Fibroblast of the aortic adventitia (primary cell): Measurements from ENCODE around the gene NOL4L. TPM values are rescaled to one million over a fixed set of nuclear protein-coding genes. Genes with fewer than 3 reads are reported as not detected.

Experiments
- DNase-seq: peaks from one replicate; pipeline ENCODE4 v3.0.0-alpha.2; 2010; ENCODE audit warnings: low read depth
- H3K4me3 ChIP-seq: 2 replicates; pipeline ENCODE4 v1.5.1; 2011; ENCODE audit warnings: low read depth, mild to moderate bottlenecking, control low read depth, low read length, moderate library complexity
- total RNA-seq: library from RNA; depleted of rRNA; stranded (reverse); fragments of >200 nt; gene quantifications from 2 replicates; pipeline ENCODE4 v1.2.3, GENCODE V29; 2012; ENCODE audit warnings: low replicate concordance
- TF ChIP-seq, protein P1 (sequence below): IDR thresholded peaks from 2 replicates; pipeline ENCODE4 v1.5.1; 2011; ENCODE audit warnings: mild to moderate bottlenecking, low read length, control low read depth, inconsistent platforms; ENCODE audit not compliant: insufficient read depth

NOL4L gene
- total RNA-seq, 1 donor = 4.5 TPM

DNA sequence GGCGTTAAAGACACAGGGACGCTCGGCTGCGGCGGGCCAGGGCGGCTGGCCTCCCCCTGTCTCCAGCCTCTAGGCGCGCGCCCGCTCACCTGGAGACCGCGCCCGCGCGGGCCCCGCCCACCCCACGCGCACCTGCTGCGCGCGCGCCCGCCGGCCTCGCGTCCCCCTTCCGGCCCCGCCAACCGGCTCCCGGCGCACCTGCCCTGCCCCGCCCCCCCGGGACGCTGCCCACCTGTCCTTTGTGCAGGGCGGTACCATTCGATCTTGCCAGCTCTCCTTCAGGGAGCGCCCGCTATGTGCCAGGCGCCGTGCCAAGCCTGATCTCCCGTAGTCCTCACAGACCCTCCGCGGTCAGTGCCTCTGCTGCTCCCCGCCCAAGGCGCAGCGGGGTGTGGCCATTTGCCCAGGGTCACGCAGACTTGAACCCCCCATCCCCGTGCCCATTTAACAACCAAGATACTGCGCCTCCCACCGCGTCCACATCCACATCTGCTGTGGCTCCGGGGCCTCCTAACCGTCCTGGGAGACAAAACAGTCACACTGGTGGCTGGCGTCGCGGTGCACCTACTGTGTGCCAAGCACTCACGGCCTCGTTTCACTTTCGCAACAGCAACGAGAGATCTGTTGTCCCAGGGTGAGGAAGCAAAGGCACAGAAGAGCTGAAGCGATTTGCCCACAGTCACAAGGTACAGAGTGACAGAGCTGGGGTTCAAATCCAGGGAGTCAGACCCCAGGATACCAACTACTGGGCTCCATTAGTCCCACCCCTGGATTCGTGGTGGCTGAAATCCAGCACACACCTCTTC is 48.1 kb downstream of the NOL4L start:
- peak overlapping the region; percentile 42 for H3K4me3 ChIP-seq
- TF ChIP-seq, protein P1, sequence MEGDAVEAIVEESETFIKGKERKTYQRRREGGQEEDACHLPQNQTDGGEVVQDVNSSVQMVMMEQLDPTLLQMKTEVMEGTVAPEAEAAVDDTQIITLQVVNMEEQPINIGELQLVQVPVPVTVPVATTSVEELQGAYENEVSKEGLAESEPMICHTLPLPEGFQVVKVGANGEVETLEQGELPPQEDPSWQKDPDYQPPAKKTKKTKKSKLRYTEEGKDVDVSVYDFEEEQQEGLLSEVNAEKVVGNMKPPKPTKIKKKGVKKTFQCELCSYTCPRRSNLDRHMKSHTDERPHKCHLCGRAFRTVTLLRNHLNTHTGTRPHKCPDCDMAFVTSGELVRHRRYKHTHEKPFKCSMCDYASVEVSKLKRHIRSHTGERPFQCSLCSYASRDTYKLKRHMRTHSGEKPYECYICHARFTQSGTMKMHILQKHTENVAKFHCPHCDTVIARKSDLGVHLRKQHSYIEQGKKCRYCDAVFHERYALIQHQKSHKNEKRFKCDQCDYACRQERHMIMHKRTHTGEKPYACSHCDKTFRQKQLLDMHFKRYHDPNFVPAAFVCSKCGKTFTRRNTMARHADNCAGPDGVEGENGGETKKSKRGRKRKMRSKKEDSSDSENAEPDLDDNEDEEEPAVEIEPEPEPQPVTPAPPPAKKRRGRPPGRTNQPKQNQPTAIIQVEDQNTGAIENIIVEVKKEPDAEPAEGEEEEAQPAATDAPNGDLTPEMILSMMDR = no peak
- no peak for DNase-seq

DNA sequence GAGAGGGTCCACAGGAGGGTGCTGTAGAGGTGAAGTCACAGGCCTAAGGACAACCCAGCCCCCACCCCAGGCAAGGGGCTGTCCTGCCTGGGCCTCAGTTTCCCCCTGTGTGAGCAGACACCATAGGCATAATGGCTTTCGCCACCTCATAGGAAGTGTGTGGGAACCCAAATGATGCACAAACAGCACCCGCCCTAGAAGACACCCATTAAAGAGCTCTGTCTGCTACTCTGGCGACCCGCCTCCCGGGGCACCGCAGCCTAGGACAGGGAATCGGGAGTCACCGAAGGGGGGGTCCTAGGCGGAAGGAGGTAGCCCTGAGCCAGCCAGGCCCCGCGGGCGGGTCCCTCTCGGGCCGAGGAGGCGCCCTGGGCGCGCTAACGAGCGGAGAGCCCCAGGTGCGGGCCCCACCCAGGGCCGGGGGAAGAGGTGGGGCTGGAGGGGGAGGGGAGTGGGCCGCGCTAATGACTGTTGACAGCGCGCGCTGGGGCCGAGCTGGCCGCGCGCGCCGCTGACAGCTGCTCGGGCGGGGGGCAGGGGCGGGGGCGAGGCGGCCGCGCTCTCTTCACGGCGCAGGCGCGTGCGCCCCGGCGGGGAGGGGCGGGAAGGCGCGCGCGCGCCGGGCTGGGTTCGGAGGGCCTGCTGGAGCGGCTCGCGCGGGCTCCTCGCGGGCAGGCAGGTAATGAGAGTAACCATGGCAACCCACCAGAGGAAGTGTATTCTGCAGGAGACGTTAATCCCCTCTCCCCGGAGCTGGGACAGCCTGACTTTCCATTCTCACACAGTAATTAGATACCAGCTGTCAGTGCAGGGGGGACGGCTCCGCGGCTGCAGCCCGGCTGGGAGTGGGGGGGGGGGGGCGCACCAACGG is 48.9 kb downstream of the NOL4L start:
- no peak for DNase-seq
- TF ChIP-seq, protein P1 = no peak
- H3K4me3 ChIP-seq = peak overlapping the region; percentile 58

DNA sequence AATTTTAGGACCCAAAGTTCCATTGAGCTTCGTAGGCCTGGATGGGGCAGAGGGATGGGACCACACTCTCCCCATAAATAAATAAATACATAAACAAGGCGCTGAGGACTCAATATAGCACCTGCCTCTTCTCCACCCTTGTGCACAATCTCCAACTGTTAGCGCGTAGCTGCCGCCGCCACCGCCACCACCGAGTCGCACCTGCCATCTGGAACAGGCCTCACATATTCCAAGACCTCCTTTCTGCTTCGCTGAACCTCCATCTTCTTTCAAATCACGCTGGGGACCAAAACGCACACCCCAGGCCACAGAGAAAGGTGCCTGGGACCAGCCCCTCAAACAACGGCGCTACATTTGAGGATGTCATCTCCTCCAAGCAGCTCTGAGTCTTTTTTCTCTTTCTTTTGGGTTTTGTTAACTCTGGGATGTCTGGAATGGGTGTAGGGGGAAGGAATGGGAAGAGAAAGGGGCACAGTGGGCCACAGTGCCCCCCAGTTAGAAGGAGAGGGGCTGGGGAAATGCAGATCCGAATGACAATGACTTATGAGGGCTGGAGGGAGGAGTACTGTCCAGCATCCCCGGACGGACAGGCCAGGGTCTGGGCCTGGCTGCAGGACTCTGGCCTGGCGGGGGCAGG is 49.7 kb downstream of the NOL4L start:
- H3K4me3 ChIP-seq = no peak overlapping the region
- TF ChIP-seq, protein P1 = no peak
- DNase-seq = no peak

DNA sequence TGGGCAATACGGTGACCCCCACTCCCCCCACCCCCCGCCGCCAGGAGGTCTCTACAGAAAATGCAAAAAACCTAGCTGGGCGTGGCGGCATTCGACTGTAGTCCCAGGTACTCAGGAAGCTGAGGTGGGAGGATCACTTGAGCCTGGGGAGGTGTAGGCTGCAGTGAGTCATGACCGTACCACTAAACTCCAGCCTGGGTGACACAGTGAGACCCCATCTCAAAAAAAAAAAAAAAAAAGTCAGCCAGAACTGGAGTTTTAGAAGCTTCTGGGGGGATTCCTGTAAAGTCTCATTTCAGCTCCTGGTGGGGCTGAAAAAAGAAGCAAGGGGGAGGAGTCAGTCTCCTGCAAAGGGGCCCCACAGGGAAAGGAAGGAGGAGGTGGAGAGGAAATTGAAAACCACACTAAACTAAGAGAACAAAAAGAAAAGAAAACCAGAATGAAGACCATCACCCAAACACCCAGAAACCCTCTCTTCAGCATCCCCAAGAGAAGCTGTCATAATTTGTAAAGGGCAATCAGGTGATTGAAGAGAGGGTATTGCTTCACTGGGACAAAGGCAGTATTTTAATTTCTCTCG is 50.4 kb downstream of the NOL4L start:
- TF ChIP-seq, protein P1 = no peak
- no peak overlapping the region for H3K4me3 ChIP-seq
- no peak for DNase-seq

DNA sequence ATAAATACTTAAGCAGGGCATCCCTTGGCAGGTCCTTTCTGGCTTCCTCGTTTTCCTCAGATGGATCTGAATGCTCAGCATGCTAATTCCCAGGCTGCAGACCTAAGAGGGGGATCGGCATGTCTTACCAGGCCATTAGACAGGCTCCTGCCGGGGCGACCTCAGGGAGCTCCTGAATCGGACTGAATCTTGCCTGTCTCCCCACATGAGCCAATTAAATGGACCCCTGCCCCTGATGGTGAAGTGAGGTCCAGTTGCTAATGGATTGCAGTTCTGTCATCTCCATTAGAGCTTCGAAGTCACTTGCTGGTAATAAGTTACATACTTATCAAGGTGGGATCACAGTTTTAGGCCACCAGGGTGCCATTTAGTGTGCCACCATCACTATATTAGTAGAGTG is 51.4 kb downstream of the NOL4L start:
- no peak for DNase-seq
- TF ChIP-seq, protein P1 = no peak
- no peak overlapping the region for H3K4me3 ChIP-seq

DNA sequence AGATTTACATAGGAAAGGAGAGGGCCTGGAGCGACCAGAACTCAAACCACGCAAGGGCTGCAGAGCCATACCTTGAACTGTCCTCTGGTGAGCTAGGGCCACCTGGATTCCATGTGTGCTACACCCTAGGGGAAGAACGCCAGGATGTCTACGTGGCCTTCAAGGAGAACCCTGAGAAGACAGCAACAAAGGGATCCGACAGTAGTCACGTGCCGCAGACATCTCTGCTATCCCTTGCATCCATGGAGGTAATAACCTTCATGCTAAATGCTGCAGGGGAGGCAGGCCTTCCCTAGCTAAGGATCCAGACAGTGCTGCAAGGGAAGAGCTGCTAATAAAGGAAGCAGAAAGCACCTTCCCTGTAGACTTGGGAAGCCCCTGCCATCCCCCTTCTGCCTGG is 52.9 kb downstream of the NOL4L start:
- TF ChIP-seq, protein P1 = no peak
- DNase-seq = no peak
- H3K4me3 ChIP-seq = no peak overlapping the region
